Measurements from ENCODE around the gene ARL3.

DNA sequence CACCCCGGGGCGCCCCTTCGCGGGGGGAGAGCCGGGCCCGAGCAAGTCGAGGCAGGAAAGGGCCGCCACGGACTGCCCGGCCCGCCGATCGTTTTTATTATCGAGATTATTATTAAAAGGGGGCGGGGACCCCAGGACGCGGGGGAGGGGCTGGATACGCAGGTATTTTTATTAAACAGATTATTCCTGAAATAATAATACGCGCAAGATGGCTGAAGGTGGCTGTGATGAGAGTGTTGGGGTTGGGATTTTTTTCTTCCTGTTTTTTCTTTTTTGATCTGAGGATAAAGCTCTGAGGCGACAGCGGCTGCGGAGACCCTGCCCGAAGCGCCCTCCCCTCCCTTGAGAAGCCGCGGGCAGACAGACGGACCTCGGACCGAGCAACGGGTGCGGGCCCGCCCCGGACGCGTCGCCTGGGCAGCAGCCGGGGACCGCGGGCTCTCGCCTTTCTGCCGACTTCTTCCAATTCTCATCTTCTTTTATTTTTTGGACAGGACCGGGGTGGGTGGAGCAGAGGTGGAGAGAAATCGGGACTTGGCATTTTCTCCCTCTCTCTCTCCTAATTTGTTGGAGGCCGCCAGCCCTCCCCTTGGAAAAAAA, 71.4 kb downstream of the ARL3 start:
- TF ChIP-seq, protein P1, sequence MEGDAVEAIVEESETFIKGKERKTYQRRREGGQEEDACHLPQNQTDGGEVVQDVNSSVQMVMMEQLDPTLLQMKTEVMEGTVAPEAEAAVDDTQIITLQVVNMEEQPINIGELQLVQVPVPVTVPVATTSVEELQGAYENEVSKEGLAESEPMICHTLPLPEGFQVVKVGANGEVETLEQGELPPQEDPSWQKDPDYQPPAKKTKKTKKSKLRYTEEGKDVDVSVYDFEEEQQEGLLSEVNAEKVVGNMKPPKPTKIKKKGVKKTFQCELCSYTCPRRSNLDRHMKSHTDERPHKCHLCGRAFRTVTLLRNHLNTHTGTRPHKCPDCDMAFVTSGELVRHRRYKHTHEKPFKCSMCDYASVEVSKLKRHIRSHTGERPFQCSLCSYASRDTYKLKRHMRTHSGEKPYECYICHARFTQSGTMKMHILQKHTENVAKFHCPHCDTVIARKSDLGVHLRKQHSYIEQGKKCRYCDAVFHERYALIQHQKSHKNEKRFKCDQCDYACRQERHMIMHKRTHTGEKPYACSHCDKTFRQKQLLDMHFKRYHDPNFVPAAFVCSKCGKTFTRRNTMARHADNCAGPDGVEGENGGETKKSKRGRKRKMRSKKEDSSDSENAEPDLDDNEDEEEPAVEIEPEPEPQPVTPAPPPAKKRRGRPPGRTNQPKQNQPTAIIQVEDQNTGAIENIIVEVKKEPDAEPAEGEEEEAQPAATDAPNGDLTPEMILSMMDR (IDR thresholded peaks at IDR 0.05) = no peak
- TF ChIP-seq, protein P2, sequence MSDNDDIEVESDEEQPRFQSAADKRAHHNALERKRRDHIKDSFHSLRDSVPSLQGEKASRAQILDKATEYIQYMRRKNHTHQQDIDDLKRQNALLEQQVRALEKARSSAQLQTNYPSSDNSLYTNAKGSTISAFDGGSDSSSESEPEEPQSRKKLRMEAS (CRISPR knock-in tag; IDR thresholded peaks at IDR 0.05) = no peak
- TF ChIP-seq GRHL2 (CRISPR knock-in tag; IDR thresholded peaks at IDR 0.05; ENCODE audit: insufficient replicate concordance, severe bottlenecking) (no peak), TEAD4 (CRISPR knock-in tag; IDR thresholded peaks at IDR 0.05) (no peak), SP1 (CRISPR knock-in tag; conservative IDR thresholded peaks at IDR 0.05) (no peak), ZNF317 (CRISPR knock-in tag; IDR thresholded peaks at IDR 0.05; ENCODE audit: borderline replicate concordance, low read depth) (no peak)
- TF ChIP-seq, protein P3, sequence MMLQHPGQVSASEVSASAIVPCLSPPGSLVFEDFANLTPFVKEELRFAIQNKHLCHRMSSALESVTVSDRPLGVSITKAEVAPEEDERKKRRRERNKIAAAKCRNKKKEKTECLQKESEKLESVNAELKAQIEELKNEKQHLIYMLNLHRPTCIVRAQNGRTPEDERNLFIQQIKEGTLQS (CRISPR knock-in tag; conservative IDR thresholded peaks at IDR 0.05) = no peak
- TF ChIP-seq, protein P4, sequence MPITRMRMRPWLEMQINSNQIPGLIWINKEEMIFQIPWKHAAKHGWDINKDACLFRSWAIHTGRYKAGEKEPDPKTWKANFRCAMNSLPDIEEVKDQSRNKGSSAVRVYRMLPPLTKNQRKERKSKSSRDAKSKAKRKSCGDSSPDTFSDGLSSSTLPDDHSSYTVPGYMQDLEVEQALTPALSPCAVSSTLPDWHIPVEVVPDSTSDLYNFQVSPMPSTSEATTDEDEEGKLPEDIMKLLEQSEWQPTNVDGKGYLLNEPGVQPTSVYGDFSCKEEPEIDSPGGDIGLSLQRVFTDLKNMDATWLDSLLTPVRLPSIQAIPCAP (CRISPR knock-in tag; IDR thresholded peaks at IDR 0.05) = no peak
- TF ChIP-seq, protein P5, sequence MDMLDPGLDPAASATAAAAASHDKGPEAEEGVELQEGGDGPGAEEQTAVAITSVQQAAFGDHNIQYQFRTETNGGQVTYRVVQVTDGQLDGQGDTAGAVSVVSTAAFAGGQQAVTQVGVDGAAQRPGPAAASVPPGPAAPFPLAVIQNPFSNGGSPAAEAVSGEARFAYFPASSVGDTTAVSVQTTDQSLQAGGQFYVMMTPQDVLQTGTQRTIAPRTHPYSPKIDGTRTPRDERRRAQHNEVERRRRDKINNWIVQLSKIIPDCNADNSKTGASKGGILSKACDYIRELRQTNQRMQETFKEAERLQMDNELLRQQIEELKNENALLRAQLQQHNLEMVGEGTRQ (CRISPR knock-in tag; IDR thresholded peaks at IDR 0.05) = no peak

All from WTC11 (cell line).